Daoy (cell line): ENCODE data around the gene HSD11B1. TPM values are rescaled to one million over a fixed set of nuclear protein-coding genes. Genes with fewer than 3 reads are reported as not detected.
A peak's percentile ranks its signal among the peaks of the same experiment; 100 is the strongest.

ENCODE experiments used
- DNase-seq: peaks from one replicate; pipeline ENCODE4 v3.0.0-alpha.2; 2015; ENCODE audit warnings: low read depth
- total RNA-seq: library from RNA; depleted of rRNA; stranded (reverse); fragments of >200 nt; shearing (Covaris generic); gene quantifications from 2 replicates; pipeline ENCODE4 v1.2.3, GENCODE V29; 2014

The HSD11B1 gene
- total RNA-seq, 1 experiment from 2014 or later, result not detected

- DNase-seq, result no peak
Measured at GRCh38 chr1:209727286-209727685, 22.6 kb downstream of the HSD11B1 start.

GRCh38 chr1:209727785-209728184 is 23.1 kb downstream of the HSD11B1 start:
- no peak for DNase-seq

- no peak for DNase-seq
Measured at GRCh38 chr1:209728466-209728865, 23.8 kb downstream of the HSD11B1 start.

- DNase-seq, result no peak
Measured at GRCh38 chr1:209729436-209729835, 24.8 kb downstream of the HSD11B1 start.

DNA sequence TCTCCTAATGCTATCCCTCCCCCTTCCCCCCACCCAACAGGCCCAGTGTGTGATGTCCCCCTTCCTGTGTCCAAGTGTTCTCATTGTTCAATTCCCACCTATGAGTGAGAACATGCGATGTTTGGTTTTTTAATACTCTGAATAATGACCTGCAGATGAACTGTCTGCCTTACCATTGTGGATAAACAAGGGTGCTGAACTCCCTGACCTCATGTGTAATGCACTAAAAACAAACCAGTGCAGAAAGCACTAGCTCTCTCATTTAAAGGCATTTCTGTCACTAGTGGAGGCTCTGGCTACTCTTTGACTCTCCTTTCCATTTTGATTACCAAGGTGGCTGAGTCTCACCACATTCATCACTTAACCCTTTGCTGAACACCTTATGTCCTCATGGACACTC is 28.1 kb downstream of the HSD11B1 start:
- DNase-seq, result no peak

GRCh38 chr1:209733409-209734192 is 29.0 kb downstream of the HSD11B1 start:
- peak; percentile 35 for DNase-seq

DNA sequence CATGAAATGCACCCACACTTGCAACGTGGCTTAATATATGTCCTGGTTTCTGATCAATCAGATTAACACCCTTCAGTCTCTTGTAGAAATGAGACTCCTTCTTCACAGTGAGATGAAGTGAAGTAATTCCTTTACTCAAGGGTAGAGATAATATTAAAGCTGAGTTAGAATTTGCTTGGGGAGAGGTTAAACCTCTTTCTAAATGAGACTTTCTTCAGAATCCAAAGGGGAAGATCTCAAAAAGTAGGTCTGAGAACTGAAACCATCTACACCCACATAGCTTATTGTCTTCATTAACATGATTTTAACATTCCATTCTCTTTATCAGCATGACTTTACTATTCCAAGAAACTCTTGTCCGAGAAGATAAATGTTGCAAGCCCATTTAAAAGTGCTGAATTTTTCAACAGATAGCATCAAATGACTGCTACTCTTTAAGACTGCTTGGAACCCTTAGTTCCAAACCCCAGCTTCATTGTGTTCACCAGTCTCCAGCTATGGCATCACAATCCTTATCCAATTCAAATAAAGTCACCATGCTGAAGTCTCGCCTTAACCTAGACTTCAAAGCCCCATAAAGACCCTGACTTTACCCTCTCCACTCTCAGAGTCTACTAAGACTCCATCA is 32.0 kb downstream of the HSD11B1 start:
- no peak for DNase-seq

DNA sequence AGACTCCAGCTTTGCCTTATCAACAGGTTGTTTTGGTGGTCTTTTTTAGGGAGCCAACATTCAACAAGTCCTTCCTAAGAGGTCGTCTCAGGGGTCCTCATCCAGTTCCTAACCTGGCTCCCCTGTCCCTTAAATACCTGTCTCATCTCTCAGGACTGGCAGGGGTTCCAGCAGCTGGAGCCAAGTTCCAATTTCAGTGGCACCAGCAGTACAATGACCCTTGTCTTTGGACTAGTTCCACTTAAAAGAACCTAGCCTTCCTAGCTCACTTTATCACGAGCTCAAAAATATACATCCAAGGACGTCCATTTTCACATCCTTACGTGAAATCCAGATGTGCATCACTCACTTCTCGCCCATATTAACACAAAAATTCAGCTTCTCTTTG is 32.5 kb downstream of the HSD11B1 start:
- DNase-seq, result no peak

DNA sequence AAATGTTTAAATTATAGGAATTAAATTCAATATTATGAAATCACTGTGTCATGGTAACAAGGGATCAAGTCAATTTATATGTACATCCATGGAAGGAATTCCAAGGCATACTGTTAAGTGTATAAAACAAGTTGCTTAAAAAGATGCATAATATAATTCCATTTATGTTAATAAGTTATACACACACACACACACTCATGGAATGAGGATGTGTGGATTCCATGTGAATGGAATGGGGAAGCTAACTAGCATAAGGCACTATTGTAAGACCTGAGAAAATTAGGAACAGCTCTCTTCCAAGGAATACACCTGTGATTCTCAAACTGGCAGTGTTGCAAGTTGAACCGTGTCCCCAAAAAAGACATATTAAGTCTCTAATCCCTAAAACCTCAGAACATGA is 33.6 kb downstream of the HSD11B1 start:
- no peak for DNase-seq

DNA sequence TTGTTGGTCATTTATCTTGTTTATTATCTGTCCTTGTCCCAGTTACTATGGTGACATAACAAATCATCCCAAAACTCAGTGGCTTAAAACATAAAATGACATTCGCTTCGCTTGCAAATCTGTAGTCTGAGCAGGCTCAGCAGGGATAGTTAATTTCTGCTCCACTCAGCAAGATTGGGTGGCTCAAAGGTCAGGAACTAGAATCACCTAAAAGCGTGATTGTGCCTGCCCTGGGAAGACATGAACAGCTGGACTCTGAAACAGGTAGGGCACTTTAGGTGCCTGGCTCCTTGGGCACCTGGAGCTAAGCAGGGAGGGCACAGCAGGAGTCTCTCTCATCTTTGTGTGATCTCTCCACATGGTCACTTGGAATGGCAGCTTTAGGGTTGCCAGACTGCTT is 36.5 kb downstream of the HSD11B1 start:
- DNase-seq, result no peak

DNA sequence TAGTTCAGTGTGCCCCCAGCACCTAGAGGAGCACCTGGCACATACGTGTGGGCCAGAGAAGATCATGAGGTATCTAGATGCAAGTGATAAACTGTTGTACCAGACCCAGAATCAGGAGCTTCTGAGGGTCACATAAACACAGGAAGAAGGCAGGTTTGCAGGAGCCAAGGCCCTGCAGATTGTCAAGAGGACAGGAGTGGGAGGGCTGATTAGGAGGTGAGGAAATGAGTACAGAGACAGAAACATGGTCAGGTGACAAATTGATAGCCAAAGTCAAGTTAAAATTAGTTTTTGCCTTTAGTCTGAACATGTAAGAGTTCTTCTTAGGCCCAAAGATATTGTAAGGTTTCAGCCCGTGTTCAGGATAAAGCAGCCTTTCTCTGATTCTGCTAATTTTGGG is 37.2 kb downstream of the HSD11B1 start:
- no peak for DNase-seq

DNA sequence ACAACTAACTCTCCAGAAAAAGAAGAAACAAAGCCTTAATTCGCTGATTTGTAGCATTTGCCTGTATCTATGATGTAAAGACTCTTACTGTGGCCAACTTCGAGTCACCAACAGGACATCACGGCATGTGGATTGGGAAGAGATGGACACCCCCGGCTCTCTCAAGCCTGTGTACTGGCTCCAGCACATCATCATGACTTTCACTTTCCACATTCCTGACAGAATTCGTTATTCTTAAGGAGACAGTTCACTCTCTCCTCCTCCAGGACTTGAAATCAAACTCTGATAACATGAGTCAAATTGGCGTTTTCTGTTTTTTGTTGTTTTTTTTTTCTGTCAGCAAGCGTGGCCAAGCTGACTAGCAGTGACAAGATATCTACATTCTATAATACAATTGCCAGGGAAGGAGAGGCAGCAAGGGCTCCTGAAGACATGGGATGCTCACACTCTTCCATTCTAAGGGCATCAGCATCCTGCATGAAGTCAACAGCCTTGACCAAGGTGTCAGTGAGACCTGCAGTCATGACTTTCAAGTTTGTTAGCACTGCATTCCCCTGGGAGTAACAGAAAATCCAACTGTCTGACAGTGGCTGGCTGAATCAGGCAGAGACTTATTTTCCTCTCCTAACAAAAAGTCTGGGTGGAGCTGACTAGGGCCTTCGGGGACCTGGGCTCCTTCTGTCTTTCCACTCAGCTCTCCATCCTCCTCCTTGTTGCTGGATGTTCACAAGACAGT is 37.9 kb downstream of the HSD11B1 start:
- DNase-seq, result peak; percentile 18

DNA sequence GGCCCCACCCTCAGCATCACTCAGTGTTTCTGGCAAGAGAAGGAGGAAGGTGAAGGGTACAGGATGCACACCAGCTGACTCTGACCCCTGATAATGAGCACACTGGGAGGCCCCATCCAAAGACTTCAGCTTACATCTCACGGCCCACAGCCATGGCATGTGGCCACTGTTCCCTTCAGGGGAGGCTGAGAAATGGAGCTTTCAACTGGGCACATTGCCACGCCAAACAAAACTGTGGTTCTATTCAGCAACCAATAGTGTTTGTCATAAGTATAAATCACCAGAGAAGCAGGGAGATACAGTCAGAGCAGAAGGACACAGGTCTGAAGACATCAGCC is 38.5 kb downstream of the HSD11B1 start:
- peak; percentile 87 for DNase-seq

DNA sequence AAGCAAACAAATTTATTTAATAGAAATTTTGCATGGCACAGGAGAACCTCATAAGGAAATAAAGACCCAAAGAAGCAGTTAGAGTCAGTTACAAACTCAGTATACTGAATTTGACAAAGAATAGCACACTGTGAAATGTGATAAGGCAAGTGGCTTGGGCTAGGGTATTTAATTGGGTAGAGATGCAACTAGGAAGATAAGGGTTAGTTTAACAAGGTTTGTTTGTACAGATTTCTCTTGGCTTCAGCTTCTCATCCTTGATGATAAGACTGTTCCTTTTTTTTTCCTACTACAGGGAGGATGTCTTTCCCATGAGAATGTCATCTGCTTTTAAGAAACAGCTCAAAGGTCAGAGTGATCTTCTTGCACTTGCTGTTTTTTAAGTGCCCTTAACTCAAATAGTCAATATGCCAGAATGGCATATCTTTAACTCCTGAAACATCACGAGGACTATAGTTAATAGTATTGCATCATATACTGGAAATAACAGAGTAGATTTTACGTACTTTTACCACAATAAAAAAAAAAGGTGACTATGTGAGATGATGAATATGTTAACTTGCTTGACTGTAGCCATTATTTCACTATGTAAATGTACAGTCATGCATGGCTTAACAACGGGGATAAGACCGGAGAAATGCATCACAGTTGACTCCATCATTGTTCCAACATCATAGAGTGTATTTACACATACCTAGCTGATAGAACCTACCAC is 42.0 kb downstream of the HSD11B1 start:
- no peak for DNase-seq

DNA sequence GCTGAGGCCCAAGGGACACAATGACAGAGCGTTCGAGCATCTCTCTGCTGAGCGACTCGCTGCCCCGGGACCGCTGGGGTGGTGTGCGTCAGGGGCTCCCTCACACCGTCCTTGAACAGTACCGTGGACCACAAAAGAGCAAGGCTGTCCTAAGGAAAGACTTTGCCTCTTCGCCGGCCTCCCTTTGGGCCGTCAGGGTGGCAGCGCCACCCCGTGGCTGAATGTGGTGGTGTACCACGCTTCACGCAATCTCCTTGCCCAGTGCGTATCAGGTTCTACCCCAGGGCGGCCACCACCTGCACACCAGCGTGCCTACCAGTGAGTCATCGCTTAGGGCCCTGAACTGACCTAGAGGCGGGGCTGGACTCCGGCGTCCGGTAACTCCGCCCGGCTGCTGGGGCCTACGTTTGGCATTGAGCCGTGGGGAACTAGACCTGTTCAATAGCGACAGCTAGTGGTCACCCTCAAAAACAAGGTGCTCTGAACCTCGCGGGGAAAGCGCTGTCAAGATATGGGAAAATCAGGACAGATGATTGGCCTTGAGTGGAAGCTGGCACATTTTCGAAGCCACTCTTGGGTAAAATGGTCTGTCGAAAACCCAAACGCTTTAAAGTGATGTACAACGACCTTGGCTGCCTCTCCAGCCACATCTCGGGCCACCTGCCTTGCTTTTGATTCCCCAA is 43.1 kb downstream of the HSD11B1 start:
- peak; percentile 98 for DNase-seq

GRCh38 chr1:209748620-209749019 is 44.0 kb downstream of the HSD11B1 start:
- no peak for DNase-seq

DNA sequence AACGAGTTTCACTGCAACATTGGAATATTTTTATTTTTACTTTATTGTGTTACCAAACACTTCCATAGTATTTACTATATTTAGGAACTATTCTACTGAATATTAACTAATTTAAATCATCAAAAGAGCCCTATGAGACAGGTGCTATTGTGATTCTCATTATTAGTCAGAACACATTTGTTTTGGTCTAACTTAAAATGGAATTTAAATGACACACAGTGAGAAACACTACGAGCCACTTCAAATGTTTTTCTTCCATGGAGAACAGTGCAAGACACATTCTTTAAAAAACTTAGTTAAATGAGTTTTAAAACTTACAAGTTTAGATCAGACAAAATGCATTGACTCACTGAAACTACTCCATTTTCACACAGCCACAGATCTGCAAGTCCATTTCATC is 44.6 kb downstream of the HSD11B1 start:
- DNase-seq, result no peak

GRCh38 chr1:209749670-209750323 is 45.2 kb downstream of the HSD11B1 start:
- no peak for DNase-seq

GRCh38 chr1:209751627-209752231 is 47.1 kb downstream of the HSD11B1 start:
- no peak for DNase-seq

DNA sequence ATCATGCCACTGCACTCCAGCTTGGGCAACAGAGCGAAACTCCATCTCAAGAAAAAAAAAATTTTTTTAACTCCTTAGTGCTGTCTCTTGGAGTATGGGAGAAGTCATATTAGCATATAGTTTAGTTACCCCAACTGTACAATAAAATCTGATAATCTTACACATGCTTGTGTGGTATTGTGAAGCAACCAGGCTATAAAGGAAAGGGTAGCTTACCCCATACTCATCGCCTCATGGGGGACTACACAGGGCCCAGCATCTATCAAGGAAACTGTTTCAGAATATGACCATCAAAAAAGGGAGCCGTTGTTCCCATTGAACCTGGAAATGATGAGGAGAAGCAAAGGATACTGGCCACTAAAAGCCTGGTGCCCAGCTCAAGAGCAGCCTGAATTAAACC is 48.2 kb downstream of the HSD11B1 start:
- DNase-seq, result no peak

DNA sequence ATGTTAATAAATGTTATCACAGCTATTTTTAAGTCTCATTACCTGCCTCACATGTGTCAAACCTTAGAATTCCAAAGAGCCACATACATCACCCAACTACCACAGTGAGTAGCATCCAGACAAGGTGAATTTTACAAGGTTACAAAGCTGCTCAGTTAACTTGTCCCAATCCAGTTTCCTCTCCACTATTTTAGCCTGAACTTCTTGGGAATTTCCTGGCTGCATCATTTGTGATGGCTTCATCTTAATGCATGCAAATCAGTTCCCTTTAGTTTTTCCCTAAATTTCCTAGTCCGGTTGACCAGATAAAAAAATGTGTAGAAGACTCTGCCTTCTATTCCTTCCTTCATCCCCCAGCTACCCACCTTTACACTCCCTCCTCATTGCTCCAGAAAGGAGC is 50.6 kb downstream of the HSD11B1 start:
- DNase-seq, result no peak
